Esophagus mucosa (tissue), 1 donor: Measurements from ENCODE around the gene ZNF808. TPM values are rescaled to one million over a fixed set of nuclear protein-coding genes. Genes with fewer than 3 reads are reported as not detected.
"Not testable (repeated sequence)": the region's sequence is repeated elsewhere in the genome, so short reads cannot be mapped to it uniquely, and the experiment has no call there.

Experiments used
- ATAC-seq: fragments of 200-7000 bp; cut with Tn5 transposase; one replicate; pipeline ENCODE4 v1.9.1; 2020
- total RNA-seq: library from RNA; stranded (reverse); gene quantifications from one replicate; pipeline ENCODE4 v1.2.4, GENCODE V29; 2023
- donor health status: DM: yes; HTN: yes; CAD: no.

Gene ZNF808
- total RNA-seq, 1 donor from 2014 or later = 10.0 TPM

GRCh38 chr19:52600639-52601024, 73.2 kb downstream of the ZNF808 start:
- no peak for ATAC-seq

DNA sequence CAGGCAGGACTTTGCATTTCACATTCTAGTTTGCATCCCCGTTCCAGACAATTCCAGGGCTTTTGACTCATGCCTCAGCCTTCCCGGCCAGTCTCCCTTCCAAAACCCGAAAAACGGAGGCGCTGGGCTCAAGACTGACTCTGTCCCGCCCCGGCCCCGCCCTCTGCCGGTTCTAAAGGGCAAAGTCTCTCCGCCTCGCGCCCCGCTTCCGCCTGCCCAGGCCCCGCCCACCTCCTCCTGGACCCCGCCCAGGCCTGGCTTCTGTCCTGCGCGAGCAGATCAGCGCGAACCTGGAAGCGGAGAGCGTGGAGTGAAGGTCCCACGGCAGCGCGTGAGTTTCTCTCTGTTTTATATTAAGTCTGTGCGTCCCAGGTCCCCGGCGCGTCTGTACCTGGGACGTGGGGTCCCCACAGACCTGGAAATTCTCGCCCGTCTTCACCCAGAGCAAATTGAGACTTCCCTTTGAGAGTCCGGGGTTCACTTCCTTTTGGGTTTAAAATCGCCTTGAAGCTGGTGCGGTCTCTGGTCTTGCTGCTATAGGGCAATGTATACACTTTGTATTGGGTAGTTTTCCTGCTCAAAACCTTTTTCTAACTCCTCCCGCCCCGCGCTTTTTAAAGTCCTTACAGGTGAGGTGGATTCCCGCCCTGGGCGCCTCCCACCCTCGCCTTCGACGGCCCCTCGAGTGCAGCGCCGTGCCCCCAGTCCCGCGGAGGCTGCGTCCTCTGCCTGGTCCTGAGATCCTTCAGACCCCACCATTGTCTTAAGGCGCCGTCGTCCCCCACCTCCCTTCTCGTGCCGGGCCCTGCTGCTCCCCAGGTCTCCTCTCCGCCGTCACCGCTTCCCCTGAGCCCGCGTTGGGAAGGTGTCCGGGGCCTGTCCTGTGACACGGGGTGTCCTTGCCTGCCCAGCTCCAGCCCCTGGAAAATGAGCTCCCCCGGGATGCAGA, 73.8 kb downstream of the ZNF808 start:
- ATAC-seq = peak; percentile 99

DNA sequence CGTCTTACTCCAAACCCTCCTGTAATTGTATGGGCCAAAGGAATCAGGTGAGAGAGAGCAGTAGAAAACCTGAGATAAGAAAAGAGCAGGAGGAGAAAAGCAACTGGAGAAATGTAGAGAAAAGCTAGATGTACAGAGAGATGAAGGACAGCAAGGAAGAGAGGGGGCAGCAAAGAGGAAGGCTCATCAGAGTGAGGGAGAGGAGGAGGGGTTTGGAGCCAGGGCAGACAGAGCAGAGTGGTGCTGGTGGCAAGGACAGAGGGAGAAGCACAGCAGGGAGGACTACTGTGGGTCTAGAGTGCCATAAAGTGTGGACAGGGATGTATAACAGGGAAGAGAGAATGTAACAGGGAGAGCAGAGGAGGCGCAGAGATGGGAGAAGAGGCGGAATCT, 74.5 kb downstream of the ZNF808 start:
- not testable (repeated sequence) for ATAC-seq

DNA sequence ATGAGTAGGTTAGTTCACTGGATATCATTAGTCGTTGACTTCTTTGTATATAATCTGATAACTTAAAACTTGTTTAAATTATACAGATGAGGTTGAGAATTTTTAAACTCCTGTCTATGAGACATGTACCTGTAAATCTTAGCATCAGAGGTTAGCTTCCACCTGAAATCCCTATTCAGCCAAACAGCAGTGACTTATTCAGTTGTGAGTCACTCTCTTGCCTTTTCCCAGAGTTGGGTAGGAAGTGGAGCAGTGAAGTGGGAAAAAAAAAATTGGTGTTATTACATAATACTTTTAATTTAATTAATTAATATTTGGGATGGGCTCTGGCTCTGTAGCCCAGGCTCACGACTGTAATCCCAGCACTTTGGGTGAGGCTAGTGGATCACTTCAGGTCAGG, 75.5 kb downstream of the ZNF808 start:
- no peak for ATAC-seq

- no peak for ATAC-seq
Observed at GRCh38 chr19:52603558-52604207, 76.2 kb downstream of the ZNF808 start.

Other genes with a start within 250 kb of the ZNF808 start
- gene ZNF480, start 230.5 kb upstream of the ZNF808 start, total RNA-seq = 7.2 TPM
- gene ZNF610, start 191.4 kb upstream of the ZNF808 start, total RNA-seq = 0.24 TPM
- gene ZNF880, start 157.7 kb upstream of the ZNF808 start, total RNA-seq = 3.5 TPM
- 10.8 TPM for gene ZNF528, start 129.8 kb upstream of the ZNF808 start, total RNA-seq
- gene ZNF534, start 98.5 kb upstream of the ZNF808 start, total RNA-seq = not detected
- gene ZNF578, start 74.1 kb upstream of the ZNF808 start, total RNA-seq = 0.24 TPM
- 5.7 TPM for gene ZNF701, start 42.6 kb downstream of the ZNF808 start, total RNA-seq
- gene ZNF83, start 110.7 kb downstream of the ZNF808 start, total RNA-seq = 10.7 TPM
- 6.9 TPM for gene ZNF611, start 207.4 kb downstream of the ZNF808 start, total RNA-seq